ENCODE measurements around the gene UTS2B.

The UTS2B gene

GRCh38 chr3:191350396-191351090, 20.2 kb upstream of the UTS2B start:
- H3K36me3 ChIP-seq (ENCODE audit: control insufficient read depth, insufficient read depth, low read length) = no peaks in the 10 kb centered on the region
- peaks cover under 1% of the 10 kb centered on the region; the same call in 1 of the 2 replicates for H3K4me1 ChIP-seq (ENCODE audit: control insufficient read depth, insufficient read depth, low read length)
- H3K9ac ChIP-seq (ENCODE audit: low read depth, low read length) = no peak overlapping the region
- no peaks in the 10 kb centered on the region for H3K27me3 ChIP-seq (ENCODE audit: control insufficient read depth, insufficient read depth, low read length)
- no peak overlapping the region for H3K4me3 ChIP-seq (ENCODE audit: low read depth, low read length)
- H3K27ac ChIP-seq (ENCODE audit: low read depth, low read length) = no peak overlapping the region
- no peaks in the 10 kb centered on the region for H3K9me3 ChIP-seq (ENCODE audit: control insufficient read depth, insufficient read depth, low read length)

GRCh38 chr3:191348098-191348497, 17.8 kb upstream of the UTS2B start:
- Histone ChIP-seq H3K9ac (ENCODE audit: low read depth, low read length) (no peak overlapping the region), H3K9me3 (ENCODE audit: control insufficient read depth, insufficient read depth, low read length) (no peaks in the 10 kb centered on the region), H3K4me1 (ENCODE audit: control insufficient read depth, insufficient read depth, low read length) (no peaks in the 10 kb centered on the region), H3K27ac (ENCODE audit: low read depth, low read length) (no peak overlapping the region), H3K4me3 (ENCODE audit: low read depth, low read length) (no peak overlapping the region), H3K36me3 (ENCODE audit: control insufficient read depth, insufficient read depth, low read length) (no peaks in the 10 kb centered on the region), H3K27me3 (ENCODE audit: control insufficient read depth, insufficient read depth, low read length) (no peaks in the 10 kb centered on the region)

GRCh38 chr3:191347228-191347627, 16.9 kb upstream of the UTS2B start:
- peaks cover 3% of the 10 kb centered on the region; the same call in 1 of the 2 replicates for H3K4me1 ChIP-seq (ENCODE audit: control insufficient read depth, insufficient read depth, low read length)
- no peaks in the 10 kb centered on the region for H3K9me3 ChIP-seq (ENCODE audit: control insufficient read depth, insufficient read depth, low read length)
- H3K9ac ChIP-seq (ENCODE audit: low read depth, low read length) = no peak overlapping the region
- no peak overlapping the region for H3K4me3 ChIP-seq (ENCODE audit: low read depth, low read length)
- H3K27me3 ChIP-seq (ENCODE audit: control insufficient read depth, insufficient read depth, low read length) = no peaks in the 10 kb centered on the region
- H3K36me3 ChIP-seq (ENCODE audit: control insufficient read depth, insufficient read depth, low read length) = no peaks in the 10 kb centered on the region
- no peak overlapping the region for H3K27ac ChIP-seq (ENCODE audit: low read depth, low read length)

- H3K4me1 ChIP-seq (ENCODE audit: control insufficient read depth, insufficient read depth, low read length) = peaks cover 6% of the 10 kb centered on the region; the same call in 1 of the 2 replicates
- no peaks in the 10 kb centered on the region for H3K36me3 ChIP-seq (ENCODE audit: control insufficient read depth, insufficient read depth, low read length)
- H3K27ac ChIP-seq (ENCODE audit: low read depth, low read length) = no peak overlapping the region
- H3K9me3 ChIP-seq (ENCODE audit: control insufficient read depth, insufficient read depth, low read length) = no peaks in the 10 kb centered on the region
- no peaks in the 10 kb centered on the region for H3K27me3 ChIP-seq (ENCODE audit: control insufficient read depth, insufficient read depth, low read length)
- H3K9ac ChIP-seq (ENCODE audit: low read depth, low read length) = no peak overlapping the region
- H3K4me3 ChIP-seq (ENCODE audit: low read depth, low read length) = no peak overlapping the region
Measured at GRCh38 chr3:191345334-191345733, 15.0 kb upstream of the UTS2B start.

- no peak overlapping the region for H3K9ac ChIP-seq (ENCODE audit: low read depth, low read length)
- H3K4me1 ChIP-seq (ENCODE audit: control insufficient read depth, insufficient read depth, low read length) = peaks cover 6% of the 10 kb centered on the region; the same call in 1 of the 2 replicates
- H3K4me3 ChIP-seq (ENCODE audit: low read depth, low read length) = no peak overlapping the region
- H3K9me3 ChIP-seq (ENCODE audit: control insufficient read depth, insufficient read depth, low read length) = no peaks in the 10 kb centered on the region
- H3K36me3 ChIP-seq (ENCODE audit: control insufficient read depth, insufficient read depth, low read length) = no peaks in the 10 kb centered on the region
- H3K27ac ChIP-seq (ENCODE audit: low read depth, low read length) = no peak overlapping the region
- H3K27me3 ChIP-seq (ENCODE audit: control insufficient read depth, insufficient read depth, low read length) = no peaks in the 10 kb centered on the region
Measured at GRCh38 chr3:191343913-191344312, 13.6 kb upstream of the UTS2B start.

- peaks cover 6% of the 10 kb centered on the region; the same call in 1 of the 2 replicates for H3K4me1 ChIP-seq (ENCODE audit: control insufficient read depth, insufficient read depth, low read length)
- no peak overlapping the region for H3K4me3 ChIP-seq (ENCODE audit: low read depth, low read length)
- H3K27ac ChIP-seq (ENCODE audit: low read depth, low read length) = no peak overlapping the region
- no peaks in the 10 kb centered on the region for H3K9me3 ChIP-seq (ENCODE audit: control insufficient read depth, insufficient read depth, low read length)
- no peaks in the 10 kb centered on the region for H3K36me3 ChIP-seq (ENCODE audit: control insufficient read depth, insufficient read depth, low read length)
- no peak overlapping the region for H3K9ac ChIP-seq (ENCODE audit: low read depth, low read length)
- no peaks in the 10 kb centered on the region for H3K27me3 ChIP-seq (ENCODE audit: control insufficient read depth, insufficient read depth, low read length)
Measured at GRCh38 chr3:191343115-191343514, 12.8 kb upstream of the UTS2B start.

- H3K4me3 ChIP-seq (ENCODE audit: low read depth, low read length) = no peak overlapping the region
- H3K9ac ChIP-seq (ENCODE audit: low read depth, low read length) = no peak overlapping the region
- H3K9me3 ChIP-seq (ENCODE audit: control insufficient read depth, insufficient read depth, low read length) = no peaks in the 10 kb centered on the region
- no peaks in the 10 kb centered on the region for H3K27me3 ChIP-seq (ENCODE audit: control insufficient read depth, insufficient read depth, low read length)
- H3K36me3 ChIP-seq (ENCODE audit: control insufficient read depth, insufficient read depth, low read length) = no peaks in the 10 kb centered on the region
- peaks cover 8% of the 10 kb centered on the region; the same call in 1 of the 2 replicates for H3K4me1 ChIP-seq (ENCODE audit: control insufficient read depth, insufficient read depth, low read length)
- H3K27ac ChIP-seq (ENCODE audit: low read depth, low read length) = no peak overlapping the region
Measured at GRCh38 chr3:191342411-191342810, 12.1 kb upstream of the UTS2B start.

GRCh38 chr3:191342006-191342405, 11.7 kb upstream of the UTS2B start:
- Histone ChIP-seq H3K36me3 (ENCODE audit: control insufficient read depth, insufficient read depth, low read length) (no peaks in the 10 kb centered on the region), H3K27ac (ENCODE audit: low read depth, low read length) (no peak overlapping the region), H3K9ac (ENCODE audit: low read depth, low read length) (no peak overlapping the region), H3K27me3 (ENCODE audit: control insufficient read depth, insufficient read depth, low read length) (no peaks in the 10 kb centered on the region), H3K4me1 (ENCODE audit: control insufficient read depth, insufficient read depth, low read length) (peaks cover 8% of the 10 kb centered on the region; the same call in 1 of the 2 replicates), H3K9me3 (ENCODE audit: control insufficient read depth, insufficient read depth, low read length) (no peaks in the 10 kb centered on the region), H3K4me3 (ENCODE audit: low read depth, low read length) (no peak overlapping the region)

GRCh38 chr3:191340966-191341365, 10.6 kb upstream of the UTS2B start:
- no peaks in the 10 kb centered on the region for H3K9me3 ChIP-seq (ENCODE audit: control insufficient read depth, insufficient read depth, low read length)
- H3K27me3 ChIP-seq (ENCODE audit: control insufficient read depth, insufficient read depth, low read length) = no peaks in the 10 kb centered on the region
- H3K4me1 ChIP-seq (ENCODE audit: control insufficient read depth, insufficient read depth, low read length) = peaks cover 8% of the 10 kb centered on the region; the same call in 1 of the 2 replicates
- no peaks in the 10 kb centered on the region for H3K36me3 ChIP-seq (ENCODE audit: control insufficient read depth, insufficient read depth, low read length)
- no peak overlapping the region for H3K27ac ChIP-seq (ENCODE audit: low read depth, low read length)
- no peak overlapping the region for H3K9ac ChIP-seq (ENCODE audit: low read depth, low read length)
- no peak overlapping the region for H3K4me3 ChIP-seq (ENCODE audit: low read depth, low read length)

GRCh38 chr3:191340351-191340750, 10.0 kb upstream of the UTS2B start:
- Histone ChIP-seq H3K4me3 (ENCODE audit: low read depth, low read length) (no peak overlapping the region), H3K27ac (ENCODE audit: low read depth, low read length) (no peak overlapping the region), H3K27me3 (ENCODE audit: control insufficient read depth, insufficient read depth, low read length) (no peaks in the 10 kb centered on the region), H3K4me1 (ENCODE audit: control insufficient read depth, insufficient read depth, low read length) (peaks cover 8% of the 10 kb centered on the region; the same call in 1 of the 2 replicates), H3K9me3 (ENCODE audit: control insufficient read depth, insufficient read depth, low read length) (no peaks in the 10 kb centered on the region), H3K9ac (ENCODE audit: low read depth, low read length) (no peak overlapping the region), H3K36me3 (ENCODE audit: control insufficient read depth, insufficient read depth, low read length) (no peaks in the 10 kb centered on the region)

- no peak overlapping the region for H3K4me3 ChIP-seq (ENCODE audit: low read depth, low read length)
- no peak overlapping the region for H3K27ac ChIP-seq (ENCODE audit: low read depth, low read length)
- H3K4me1 ChIP-seq (ENCODE audit: control insufficient read depth, insufficient read depth, low read length) = peaks cover 8% of the 10 kb centered on the region; the same call in 1 of the 2 replicates
- H3K9ac ChIP-seq (ENCODE audit: low read depth, low read length) = no peak overlapping the region
- no peaks in the 10 kb centered on the region for H3K9me3 ChIP-seq (ENCODE audit: control insufficient read depth, insufficient read depth, low read length)
- H3K27me3 ChIP-seq (ENCODE audit: control insufficient read depth, insufficient read depth, low read length) = no peaks in the 10 kb centered on the region
- H3K36me3 ChIP-seq (ENCODE audit: control insufficient read depth, insufficient read depth, low read length) = no peaks in the 10 kb centered on the region
Measured at GRCh38 chr3:191339316-191339917, 9.1 kb upstream of the UTS2B start.

All from HUES48 (cell line).